K562 (cell line): Measurements from ENCODE around the gene LAPTM5. TPM values are rescaled to one million over a fixed set of nuclear protein-coding genes. Genes with fewer than 3 reads are reported as not detected.
A peak's percentile ranks its signal among the peaks of the same experiment; 100 is the strongest.

Experiments used
- ATAC-seq: fragments of 200-7000 bp; cut with Tn5 transposase; 3 replicates; pipeline ENCODE4 v1.9.1; 2020; ENCODE audit warnings: moderate library complexity
- BruUV-seq: library from RNA; stranded (reverse); fragments of 400-500 nt; replicated peaks from 2 replicates; lab custom pipeline; 2021; lab: Mats Ljungman, UMichigan
- CTCF ChIA-PET: fragments of 300-600 bp; formaldehyde crosslinking; extraction: SDS; loops from one replicate; lab custom pipeline; 2021; ENCODE audit warnings: low intra/inter-chr PET ratio; lab: Yijun Ruan, JAX
- POLR2A ChIA-PET: fragments of 300-600, 350-650 bp; sonication (Branson Sonifier 250); formaldehyde crosslinking; extraction: SDS; loops from one replicate; lab custom pipeline; 2021; ENCODE audit warnings: antibody characterized with exemption, inconsistent platforms; lab: Yijun Ruan, JAX
- DNase-seq, 4 experiments: peaks; one replicate each; pipeline versions ENCODE4 v3.0.0 to v3.0.0-alpha.2; 2011 to 2018; ENCODE audit warnings: low spot score in 3 of 4, mixed read lengths in 3 of 4; ENCODE audit errors: extremely low read depth in 1 of 4
- FAIRE-seq: peaks from 2 replicates; lab custom pipeline; 2011; peaks lifted over from hg19 to GRCh38; lab: Jason Lieb, UNC
- H2AFZ ChIP-seq: 2 replicates; pipeline ENCODE4 v1.6.0; 2011; ENCODE audit warnings: low read depth, low read length, control low read depth, inconsistent platforms
- H3K27ac ChIP-seq: fragments of 200-600 bp; 3 replicates; pipeline ENCODE4 v1.8.0; 2011; ENCODE audit warnings: low read depth, mild to moderate bottlenecking, control low read depth, inconsistent platforms, low read length, moderate library complexity, mixed read lengths; ENCODE audit errors: extremely low read depth
- H3K27me3 ChIP-seq, 2 experiments: fragments of 300-600 bp in 1 of 2; 2 replicates in 1 of 2; 3 replicates in 1 of 2; pipeline versions ENCODE4 v1.6.0 to v1.8.0; 2011; ENCODE audit warnings: inconsistent platforms in 2 of 2, low read length in 2 of 2, mild to moderate bottlenecking in 1 of 2, mixed read lengths in 1 of 2, moderate library complexity in 1 of 2; ENCODE audit not compliant: control insufficient read depth in 2 of 2, insufficient read depth in 2 of 2
- H3K36me3 ChIP-seq: fragments of 300-600 bp; 3 replicates; pipeline ENCODE4 v1.8.0; 2011; ENCODE audit warnings: mild to moderate bottlenecking, low read length, inconsistent platforms; ENCODE audit not compliant: control insufficient read depth, insufficient read depth
- H3K4me1 ChIP-seq, 2 experiments: fragments of 200-600 bp in 1 of 2; replicated peaks in 1 of 2; 2 replicates in 1 of 2; 3 replicates in 1 of 2; pipeline versions ENCODE4 v1.5.1 to v1.8.0; 2011; ENCODE audit warnings: inconsistent platforms in 2 of 2, low read length in 2 of 2, mild to moderate bottlenecking in 1 of 2, mixed read lengths in 1 of 2, moderate library complexity in 1 of 2; ENCODE audit not compliant: control insufficient read depth in 2 of 2, insufficient read depth in 2 of 2
- H3K4me2 ChIP-seq: 2 replicates; pipeline ENCODE4 v1.6.1; 2011; ENCODE audit warnings: low read length, control low read depth, inconsistent platforms, mixed read lengths; ENCODE audit not compliant: insufficient read depth
- H3K4me3 ChIP-seq: fragments of 200-600 bp; sonication (generic), shearing (Covaris generic); 2 replicates; pipeline ENCODE4 v1.5.1; 2016; ENCODE audit warnings: control low read depth, inconsistent platforms
- H3K79me2 ChIP-seq: fragments of 200-600 bp; 3 replicates; pipeline ENCODE4 v1.8.0; 2011; ENCODE audit warnings: low read length, inconsistent platforms; ENCODE audit not compliant: control insufficient read depth, insufficient read depth
- H3K9ac ChIP-seq, 2 experiments: 2 replicates each; pipeline versions ENCODE4 v1.6.0 to v1.6.1; 2011; ENCODE audit warnings: low read depth in 2 of 2, low read length in 2 of 2, control low read depth in 1 of 2, inconsistent platforms in 1 of 2, mild to moderate bottlenecking in 1 of 2, mixed read lengths in 1 of 2; ENCODE audit not compliant: insufficient read depth in 1 of 2
- H3K9me1 ChIP-seq: one replicate; pipeline ENCODE4 v1.6.0; 2011; ENCODE audit warnings: inconsistent platforms, mild to moderate bottlenecking, low read length, moderate library complexity; ENCODE audit not compliant: control insufficient read depth, insufficient read depth
- H3K9me3 ChIP-seq: replicated peaks from 2 replicates; pipeline ENCODE4 v1.5.1; 2011; ENCODE audit warnings: low read depth, low read length, inconsistent platforms; ENCODE audit not compliant: control insufficient read depth, insufficient read depth
- H4K20me1 ChIP-seq: replicated peaks from 2 replicates; pipeline ENCODE4 v1.6.1; 2011; ENCODE audit warnings: low read length, inconsistent platforms, mixed read lengths; ENCODE audit not compliant: control insufficient read depth, insufficient read depth
- BHLHE40 ChIP-seq: IDR thresholded peaks from 2 replicates; pipeline ENCODE4 v1.6.1; 2011; ENCODE audit warnings: low read length, improper control_type of control experiment
- C11orf30 ChIP-seq: fragments of 450-650 bp; IDR thresholded peaks from 2 replicates; pipeline ENCODE4 v1.6.1; 2016; ENCODE audit warnings: low read depth, mild to moderate bottlenecking
- ERF ChIP-seq: fragments of 450-650 bp; formaldehyde crosslinking; IDR thresholded peaks from 2 replicates; pipeline ENCODE4 v1.4.0; 2020; ENCODE audit warnings: mild to moderate bottlenecking, mixed read lengths
- ESRRA ChIP-seq: fragments of 450-650 bp; IDR thresholded peaks from 2 replicates; pipeline ENCODE4 v1.6.1; 2014; ENCODE audit warnings: low read depth, mild to moderate bottlenecking, moderate library complexity, borderline replicate concordance
- MAFF ChIP-seq: IDR thresholded peaks from 2 replicates; pipeline ENCODE4 v1.6.1; 2012; ENCODE audit warnings: low read length, improper control_type of control experiment
- MAFG ChIP-seq: fragments of 450-650 bp; conservative IDR thresholded peaks from 2 replicates; pipeline ENCODE4 v1.6.1; 2016; ENCODE audit warnings: missing genetic modification characterization, missing compliant biosample characterization
- MAFK ChIP-seq: IDR thresholded peaks from 2 replicates; pipeline ENCODE4 v1.6.1; 2011; ENCODE audit warnings: low read length, improper control_type of control experiment
- ZNF316 ChIP-seq: fragments of 450-650 bp; IDR thresholded peaks from 2 replicates; pipeline ENCODE4 v1.6.1; 2016
- ZNF668 ChIP-seq: fragments of 250-450 bp; sonication (Bioruptor Pico); IDR thresholded peaks from 2 replicates; pipeline ENCODE4 v1.8.0; 2022; ENCODE audit warnings: mild to moderate bottlenecking, inconsistent platforms
- WGBS: fragments of 100-300 bp; shearing (Covaris generic); methylation state at CpG from one replicate; pipeline ENCODE4 v1.1.6; 2016; ENCODE audit warnings: low coverage, mixed read lengths; ENCODE audit not compliant: insufficient coverage; ENCODE audit errors: missing lambda C conversion rate; 5-methylcytosine and 5-hydroxymethylcytosine counted together
- in situ Hi-C: fragments of 300-500 bp; cut with MboI; formaldehyde crosslinking; loops from 4 replicates; pipeline ENCODE4 v1.15.0; 2018; ENCODE audit warnings: inconsistent platforms, mixed read lengths
- intact Hi-C: fragments of 100-400 bp; cut with micrococcal nuclease; formaldehyde crosslinking; loops from 2 replicates; pipeline ENCODE4 v1.14.2; 2022
- polyA plus RNA-seq, 8 experiments: library from polyadenylated mRNA; depleted of rRNA in 4 of 8; stranded (reverse) in 5 of 8; unstranded in 3 of 8; fragments of >200 nt; fragmentation: Nextera tagmentation in 2 of 8; fragmentation: Illumina TruSeq in 1 of 8; extraction: Ambion mirVana in 2 of 8; extraction: Trizol in 1 of 8; gene quantifications; 2 replicates each; pipeline versions ENCODE4 v1.2.1 to v1.2.3, GENCODE V29; 2011 to 2014; ENCODE audit warnings: inconsistent platforms in 1 of 8, missing spikeins in 1 of 8
- total RNA-seq, 7 experiments: library from RNA; depleted of rRNA in 6 of 7; stranded (reverse); fragments of >200 nt in 6 of 7; fragmentation: Illumina TruSeq in 2 of 7; extraction: Trizol in 2 of 7; gene quantifications; 2 replicates each; pipeline versions ENCODE4 v1.2.1 to v1.2.3, GENCODE V29; 2011 to 2021; ENCODE audit warnings: low replicate concordance in 1 of 7

LAPTM5 gene
- total and polyA plus RNA-seq, 9 of the 15 experiments (the other 6 are each of a cell fraction or from before 2014, with no cell fraction given) = 2.4 to 47.3 (median 20.3) TPM

DNA sequence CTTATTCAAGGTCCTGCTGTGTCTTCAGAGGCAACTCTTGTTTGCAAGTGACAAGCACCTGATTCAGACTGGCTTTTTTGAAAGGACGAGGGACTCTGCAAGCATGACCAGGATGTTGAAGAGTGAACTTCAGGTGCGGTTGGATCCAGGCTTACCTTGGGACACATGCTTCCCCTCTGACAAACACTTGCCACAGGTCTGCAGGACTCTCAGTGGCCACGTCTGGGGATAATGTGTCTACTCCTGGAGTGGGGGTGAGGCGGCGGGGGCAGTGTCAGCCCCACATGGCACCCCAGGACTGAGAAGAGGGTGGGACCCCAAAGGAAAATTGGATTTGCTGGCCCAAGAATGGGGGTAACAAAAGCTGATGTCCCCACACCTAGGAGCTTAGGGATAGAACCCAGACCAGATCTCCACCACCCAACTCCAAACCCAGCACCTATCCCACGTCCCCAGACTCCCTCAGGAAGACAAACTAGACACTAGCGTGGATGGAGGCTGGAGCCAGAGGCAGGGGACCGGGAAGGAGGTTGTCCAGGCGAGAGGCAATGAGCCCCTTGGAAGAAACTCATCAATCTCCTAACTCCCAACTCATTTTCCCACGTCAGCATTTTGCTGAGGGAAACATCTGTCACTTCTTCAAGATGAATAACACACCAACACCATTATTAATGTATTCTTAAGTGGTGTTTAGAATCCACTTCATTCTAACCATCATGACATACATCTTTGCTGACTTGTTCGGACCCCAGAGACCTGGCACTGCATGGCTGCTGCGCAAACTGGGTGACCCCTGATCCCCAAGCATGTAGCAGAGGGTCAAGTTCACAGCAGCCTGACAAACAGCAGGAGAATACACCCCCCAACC, 32.0 kb upstream of the LAPTM5 start:
- Histone ChIP-seq H2AFZ (no peak overlapping the region), H4K20me1 (no peaks in the 10 kb centered on the region), H3K9me3 (no peaks in the 10 kb centered on the region), H3K9me1 (no peaks in the 10 kb centered on the region), H3K27ac (no peak overlapping the region), H3K27me3 (peaks cover 0 to 4% of the 10 kb centered on the region in 2 experiments; a peak in 1 of 5 replicates), H3K4me2 (no peak overlapping the region), H3K4me3 (no peak overlapping the region), H3K9ac (no peak overlapping the region), H3K79me2 (no peaks in the 10 kb centered on the region), H3K36me3 (no peaks in the 10 kb centered on the region), H3K4me1 (peaks cover 0 to 22% of the 10 kb centered on the region in 2 experiments; a peak in 3 of 5 replicates)
- no TSS peak for BruUV-seq
- in situ Hi-C loops (no loop called here), intact Hi-C loops (loop anchor here (10.0 kb wide), 1 partner anchor 385 kb away; no protein-coding TSS in a partner anchor)
- TF ChIP-seq MAFK (peak; percentile 79), ESRRA (no peak), C11orf30 (peak; percentile 87), MAFG (tag) (peak; percentile 87), MAFF (peak; percentile 84), ERF (CRISPR knock-in tag) (no peak), BHLHE40 (no peak), ZNF668 (CRISPR knock-in tag) (no peak), ZNF316 (peak; percentile 95)
- WGBS = 34% methylated on average over 12 of the region's 12 CpGs
- ChIA-PET POLR2A (interaction anchor here (0.6 to 0.8 kb wide), 3 partner anchors 69 to 927 kb away, joined by 3 to 4 read pairs (median 3); no protein-coding TSS in a partner anchor), CTCF (no interaction called here)
- ATAC-seq (no peak), FAIRE-seq (no peak), DNase-seq (no peak)
